LoVo (cell line): ENCODE measurements around the gene TEX47.
A peak's percentile ranks its signal among the peaks of the same experiment; 100 is the strongest.

ENCODE experiments used
- DNase-seq: peaks from one replicate; pipeline ENCODE4 v3.0.0-alpha.2; 2016; ENCODE audit warnings: low spot score

TEX47 gene

GRCh38 chr7:88795553-88795952 lies at the start of gene TEX47:
Gene TEX47 (minus strand): TSS chr7:88795737. CDS start chr7:88794942, 795 bp downstream.
- DNase-seq: no peak

- no peak for DNase-seq
Measured at GRCh38 chr7:88845091-88845490, 49.6 kb upstream of the TEX47 start.

- no peak for DNase-seq
Measured at GRCh38 chr7:88842201-88842600, 46.7 kb upstream of the TEX47 start.

GRCh38 chr7:88835147-88835728 lies 39.7 kb upstream of the TEX47 start:
- peak; percentile 48 for DNase-seq

GRCh38 chr7:88826222-88826621 lies 30.7 kb upstream of the TEX47 start:
- DNase-seq: no peak

GRCh38 chr7:88818552-88818951 lies 23.0 kb upstream of the TEX47 start:
- no peak for DNase-seq

GRCh38 chr7:88806280-88807037 lies 10.9 kb upstream of the TEX47 start:
- DNase-seq: no peak

GRCh38 chr7:88801046-88801445 lies 5.5 kb upstream of the TEX47 start:
- DNase-seq: no peak

GRCh38 chr7:88792361-88792760 lies 3.2 kb downstream of the TEX47 start:
- DNase-seq: no peak

GRCh38 chr7:88791891-88792290 lies 3.6 kb downstream of the TEX47 start:
- no peak for DNase-seq

- peak; percentile 55 for DNase-seq
Measured at GRCh38 chr7:88789480-88790064, 6.0 kb downstream of the TEX47 start.

GRCh38 chr7:88787777-88788176 lies 7.8 kb downstream of the TEX47 start:
- DNase-seq: no peak

- DNase-seq: no peak
Measured at GRCh38 chr7:88775838-88776237, 19.7 kb downstream of the TEX47 start.

- no peak for DNase-seq
Measured at GRCh38 chr7:88772776-88773175, 22.8 kb downstream of the TEX47 start.

- no peak for DNase-seq
Measured at GRCh38 chr7:88771417-88771816, 24.1 kb downstream of the TEX47 start.

GRCh38 chr7:88761779-88762178 lies 33.8 kb downstream of the TEX47 start:
- no peak for DNase-seq

- no peak for DNase-seq
Measured at GRCh38 chr7:88760136-88760515, 35.4 kb downstream of the TEX47 start.

- DNase-seq: no peak
Measured at GRCh38 chr7:88759230-88760135, 36.1 kb downstream of the TEX47 start, which contains the start of gene ZNF804B. Gene ZNF804B (plus strand): TSS chr7:88759700. CDS start chr7:88759977, 277 bp downstream.

GRCh38 chr7:88758381-88759229 lies 36.9 kb downstream of the TEX47 start:
- no peak for DNase-seq

- no peak for DNase-seq
Measured at GRCh38 chr7:88757371-88757770, 38.2 kb downstream of the TEX47 start.

- DNase-seq: no peak
Measured at GRCh38 chr7:88756802-88757201, 38.7 kb downstream of the TEX47 start.
